Loucy (cell line): ENCODE measurements around the gene AGK.

Experiments used
- CTCF ChIP-seq: fragments of 200-600 bp; sonication (generic); conservative IDR thresholded peaks from 2 replicates; pipeline ENCODE4 v1.5.1; 2014; ENCODE audit warnings: mild to moderate bottlenecking, antibody characterized with exemption, low read length
- EZH2phosphoT487 ChIP-seq: fragments of 200-600 bp; IDR thresholded peaks from 2 replicates; pipeline ENCODE4 v1.6.1; 2018; ENCODE audit warnings: antibody characterized with exemption, mild to moderate bottlenecking, moderate library complexity, borderline replicate concordance

- no peak for TF ChIP-seq CTCF
- no peak for TF ChIP-seq EZH2phosphoT487
Observed at GRCh38 chr7:141534757-141535737, 16.2 kb upstream of the AGK start.
